Stimulated activated CD4-positive, alpha-beta T cell treated with anti-CD3 and anti-CD28 coated beads, Interleukin-4, amount 100 ng/mL, for 48 hours (primary cell): ENCODE results near the gene REXO1.

Experiments
- DNase-seq, 2 donors: peaks; one replicate each; pipeline ENCODE4 v3.0.0-alpha.2; 2020; ENCODE audit warnings: low read depth in 2 of 2

REXO1 gene

DNA sequence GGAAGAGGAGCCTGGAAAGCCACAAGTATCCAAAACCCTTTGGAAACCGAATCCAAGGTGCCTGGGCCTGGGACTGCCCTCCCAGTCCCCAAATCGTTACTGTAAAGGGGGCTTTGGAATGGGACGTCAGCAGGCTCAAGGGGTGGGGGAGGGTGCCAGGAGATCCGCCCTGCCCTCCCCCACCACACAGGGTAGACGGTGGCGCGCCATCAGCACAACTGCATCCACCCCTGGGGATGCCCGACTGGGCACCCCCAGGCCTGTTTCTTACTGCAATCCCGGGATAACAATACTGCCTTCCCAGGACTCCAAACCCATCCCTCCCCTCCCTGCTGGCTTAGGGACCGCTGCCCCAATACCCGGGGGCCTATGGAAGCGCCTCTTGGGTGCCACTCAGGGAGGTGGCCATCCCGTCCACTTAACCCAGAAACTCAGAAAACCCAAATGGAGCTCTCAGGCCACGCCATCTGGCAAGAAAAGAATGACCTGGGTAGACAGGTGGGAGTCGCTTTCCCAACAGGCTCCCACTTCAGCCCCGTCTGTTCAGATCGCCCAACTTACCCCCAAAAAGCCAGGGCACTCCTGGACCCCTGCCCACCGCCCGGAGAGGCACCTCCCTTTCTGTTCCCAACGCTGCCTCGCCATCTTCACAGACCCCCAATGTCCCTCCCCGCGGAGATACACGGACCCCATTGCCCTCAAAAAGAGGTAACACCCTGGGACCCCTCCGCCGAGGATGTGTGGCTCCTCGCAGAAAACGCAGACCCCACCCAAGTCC lies 12.7 kb upstream of the REXO1 start:
- no peak for DNase-seq

DNA sequence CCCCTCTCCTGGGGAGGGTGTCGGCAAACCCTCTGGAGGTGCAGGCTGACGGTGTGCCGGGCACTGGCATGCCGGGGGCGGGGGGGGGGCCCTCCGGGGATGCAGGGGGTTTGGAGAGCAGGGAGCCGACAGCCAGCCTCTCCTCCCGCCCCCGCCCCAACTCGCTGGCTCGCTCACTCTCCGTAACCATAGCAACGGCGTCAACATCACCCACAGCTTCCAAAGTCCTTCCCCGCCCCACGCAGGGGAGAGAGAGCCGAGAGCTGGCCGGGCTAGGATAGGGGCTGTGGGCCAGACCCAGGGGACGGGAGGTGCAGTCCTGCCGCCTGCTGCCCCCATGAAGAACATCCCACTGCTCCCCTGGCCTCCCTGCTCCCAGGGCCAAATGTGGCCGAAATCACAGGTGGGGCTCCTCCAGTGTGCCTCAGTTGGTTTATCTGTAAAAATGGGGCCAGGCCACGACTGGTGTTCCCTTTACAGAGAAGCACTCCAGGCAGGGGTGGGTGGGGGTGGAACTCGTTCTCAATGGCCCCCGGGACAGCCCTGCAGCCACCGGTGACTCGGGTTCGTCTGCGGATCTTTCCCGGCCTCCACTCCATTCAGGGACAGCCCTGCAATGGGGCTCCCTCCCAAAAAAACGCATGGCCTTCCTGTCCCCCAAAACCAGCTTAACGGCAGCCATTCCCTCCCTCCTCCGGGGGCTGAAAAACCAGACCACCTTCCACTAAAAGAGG lies 11.9 kb upstream of the REXO1 start:
- peak in 1 of 2 donors; percentile 60 for DNase-seq

DNA sequence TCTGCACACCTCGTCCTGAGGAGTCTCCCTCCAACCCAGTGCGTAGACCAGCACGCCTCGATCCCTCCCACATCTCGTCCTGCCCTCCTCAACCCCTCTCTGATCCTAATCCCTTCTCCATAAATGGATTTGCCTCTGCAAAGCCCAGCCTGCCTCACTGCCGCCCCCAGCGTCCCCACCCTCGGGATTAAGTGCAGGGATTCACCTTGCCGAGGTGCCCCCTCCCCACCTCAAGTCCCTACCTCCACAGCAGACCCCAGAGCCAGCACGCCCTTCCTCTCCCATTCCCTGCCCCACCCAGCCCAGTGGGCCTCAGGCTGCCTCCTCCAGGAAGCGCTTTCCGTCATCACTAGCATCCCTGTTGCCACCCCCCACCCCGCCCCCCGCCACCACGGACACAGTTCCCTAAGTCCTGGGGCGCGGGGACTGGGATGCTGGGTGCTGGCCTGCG lies 11.1 kb upstream of the REXO1 start:
- DNase-seq: no peak

DNA sequence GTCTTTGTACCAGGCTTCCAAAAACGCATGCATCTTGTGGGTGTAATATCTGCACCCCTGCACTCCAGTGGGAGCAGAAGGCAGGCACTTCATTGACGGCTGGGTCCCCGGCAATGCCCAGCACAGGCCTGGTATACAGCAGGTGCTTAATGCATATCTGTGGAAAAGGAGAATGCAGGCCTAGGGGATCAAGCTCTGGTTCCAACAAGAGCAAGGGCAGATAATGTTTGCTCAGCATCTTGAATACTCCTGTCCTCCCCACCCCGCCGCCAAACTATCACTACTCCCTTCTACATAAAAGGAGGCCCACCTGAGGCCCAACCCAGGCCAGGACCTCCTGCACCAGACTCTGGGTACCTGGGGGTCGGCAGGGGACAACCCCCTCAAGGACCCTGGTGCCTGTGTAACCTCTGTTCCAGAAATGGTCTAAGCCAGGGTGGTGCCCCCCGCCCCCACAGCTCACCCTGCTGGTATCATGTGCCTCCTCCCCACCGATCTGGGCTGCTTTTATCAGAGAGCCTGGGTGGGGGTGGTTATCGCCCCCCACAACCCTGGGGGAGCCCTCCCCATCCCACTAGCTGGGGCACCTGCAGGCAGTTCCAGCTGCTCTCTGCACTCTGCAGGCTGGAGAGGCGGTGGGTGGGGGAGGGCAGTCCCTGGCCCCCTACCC lies 10.3 kb upstream of the REXO1 start:
- DNase-seq: no peak

DNA sequence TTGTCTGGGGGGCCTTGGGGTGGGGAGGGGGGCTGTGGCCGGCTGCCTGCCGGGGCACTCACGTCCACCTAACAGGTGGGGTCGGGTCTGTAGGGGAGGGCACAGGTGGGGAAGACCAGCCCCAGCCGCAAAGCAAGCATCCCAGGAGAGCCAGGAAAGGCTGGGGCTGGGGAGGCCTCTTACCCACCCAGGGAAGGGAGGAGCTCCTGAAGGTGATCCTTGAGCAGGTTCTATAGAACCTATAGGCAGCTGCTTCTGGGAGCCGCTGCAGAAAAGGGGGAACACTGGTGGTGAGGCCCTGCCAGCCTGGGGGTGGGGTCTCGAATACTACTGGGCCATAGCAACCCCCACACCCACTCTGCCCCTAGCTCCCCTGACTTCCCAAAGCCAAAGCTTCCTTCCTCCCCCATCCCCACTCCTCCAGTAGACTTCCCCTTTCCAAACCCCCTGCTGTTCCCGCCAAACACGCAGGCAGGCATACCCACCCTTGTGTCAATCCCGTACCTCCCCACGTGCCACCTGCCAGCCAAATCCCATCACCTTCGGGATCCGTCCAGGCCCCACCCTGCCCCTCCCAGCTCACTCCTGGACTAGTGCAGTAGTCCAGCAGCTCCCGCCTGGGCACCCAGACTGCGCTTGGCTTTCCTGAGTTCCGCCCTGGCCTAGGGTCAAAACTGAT lies 9.5 kb upstream of the REXO1 start:
- DNase-seq: no peak

DNA sequence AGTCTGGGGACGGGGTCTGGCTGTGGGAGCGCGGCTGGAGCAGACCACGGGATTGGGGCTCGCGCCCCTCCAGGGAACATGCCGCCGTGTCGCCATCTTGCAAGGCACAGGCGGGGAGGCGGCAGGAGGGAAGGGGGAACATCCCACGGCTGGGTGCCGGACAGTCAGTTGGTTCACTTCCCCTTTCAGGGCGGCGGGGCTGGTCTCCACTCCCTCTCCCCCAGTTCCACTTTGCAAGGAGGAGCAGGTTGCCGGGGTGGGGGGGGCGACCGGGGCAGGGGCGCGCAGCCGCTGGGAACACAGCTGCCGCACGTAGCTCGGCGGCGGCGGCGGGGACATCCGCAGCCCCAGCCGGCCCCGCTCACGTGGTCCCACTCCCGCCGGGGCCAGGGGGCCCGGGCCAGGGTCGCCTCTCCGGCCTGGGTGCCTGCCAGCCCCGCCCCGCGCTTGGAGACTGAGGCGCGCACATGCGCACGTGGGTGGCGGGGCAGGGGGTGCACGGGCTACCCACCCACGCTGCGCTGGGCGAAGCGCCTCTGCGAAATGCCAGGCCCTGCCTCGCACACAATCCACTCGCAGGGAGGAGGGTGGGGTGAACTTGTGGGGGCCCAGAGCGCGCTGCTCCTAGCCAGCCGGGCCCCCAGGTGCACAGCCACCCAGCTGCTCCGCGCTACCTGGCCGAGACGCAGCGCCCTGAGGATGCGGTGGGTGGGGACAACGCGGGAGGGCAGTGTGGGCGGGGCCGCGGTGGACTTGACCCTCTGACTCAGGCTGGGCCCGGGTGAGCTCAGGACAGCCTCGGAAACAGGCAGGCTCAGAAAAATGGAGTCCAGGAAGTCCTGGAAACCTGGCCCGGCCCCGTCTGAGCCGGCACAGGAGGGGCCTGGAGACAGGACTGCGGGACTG lies 8.7 kb upstream of the REXO1 start:
- peak in 1 of 2 donors; percentile 49 for DNase-seq

DNA sequence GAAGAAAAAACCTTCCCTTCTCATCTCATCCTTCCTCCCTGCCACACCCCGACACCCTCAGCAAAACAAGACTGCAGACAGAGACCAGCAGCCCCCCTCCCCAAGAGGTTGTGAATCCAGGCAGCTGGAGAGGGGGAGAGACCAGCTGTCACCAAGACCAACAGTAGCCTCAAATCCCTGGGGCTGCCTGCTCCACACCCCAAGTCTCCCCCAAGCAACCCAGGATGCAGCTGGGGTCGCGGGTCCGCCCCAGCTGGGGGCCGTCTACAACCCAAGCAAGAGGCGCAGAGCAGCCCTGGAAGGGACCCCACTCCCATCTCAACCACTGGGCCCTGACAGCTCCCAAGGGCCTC lies 8.0 kb upstream of the REXO1 start:
- no peak for DNase-seq

DNA sequence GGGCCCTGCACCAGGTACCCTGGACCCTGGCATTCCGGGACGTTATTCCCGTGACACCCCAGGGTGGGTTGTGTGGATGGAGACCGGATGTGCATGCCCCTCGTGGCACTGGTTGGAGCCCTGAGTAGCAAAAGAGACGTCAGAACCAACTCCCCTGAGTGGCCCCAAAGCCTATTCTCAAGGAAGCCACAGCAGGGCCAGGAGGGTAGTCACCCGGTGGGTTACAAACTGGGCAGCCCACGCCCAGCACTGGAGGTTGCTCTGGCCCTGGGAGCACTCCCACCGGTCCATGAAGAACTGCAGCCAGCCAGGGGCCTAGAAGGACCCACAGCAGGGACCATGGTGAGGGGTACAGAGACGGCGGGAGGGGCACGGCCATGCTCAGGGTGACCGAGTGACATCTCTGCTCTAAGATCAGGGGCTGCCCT lies 7.6 kb upstream of the REXO1 start:
- no peak for DNase-seq

DNA sequence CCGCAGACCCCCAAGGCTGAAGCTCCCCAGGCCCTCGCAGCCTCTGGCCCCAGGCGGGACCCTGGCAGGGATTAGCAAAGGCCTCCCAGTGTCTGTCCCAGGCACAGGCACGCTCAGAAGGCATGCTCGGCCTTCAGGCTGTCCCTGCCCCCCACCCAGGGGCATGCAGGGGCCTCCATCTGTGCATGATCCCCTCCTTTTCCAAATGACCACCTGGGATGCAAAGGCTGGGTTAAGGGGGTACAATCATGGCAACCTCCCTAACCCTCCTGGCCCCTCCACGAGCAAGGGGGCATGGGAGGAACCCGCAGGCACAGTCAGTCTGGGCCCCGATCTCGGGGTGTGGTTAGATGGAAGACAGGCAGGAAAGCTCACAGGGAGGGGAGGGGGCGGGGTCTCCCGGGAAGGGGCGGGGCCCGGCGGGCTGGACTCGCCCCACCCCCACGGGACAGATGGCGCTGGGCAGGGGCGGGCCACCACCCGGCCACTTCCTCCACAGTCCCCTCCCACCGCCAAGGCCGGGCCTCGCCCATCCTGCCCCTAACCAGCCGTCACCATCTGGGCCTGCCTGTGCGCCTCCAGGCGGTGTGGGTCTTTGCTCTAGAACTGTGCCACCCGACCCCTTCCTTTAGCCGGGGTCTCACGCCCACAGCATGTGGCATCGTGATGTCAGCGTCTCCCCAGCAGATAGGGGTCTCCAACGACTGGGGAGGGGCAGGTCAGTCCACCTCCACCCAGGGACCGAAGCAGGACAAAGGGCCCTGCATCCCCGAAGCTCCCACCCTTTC lies 7.0 kb upstream of the REXO1 start:
- peak; percentile 83 to 84 for DNase-seq

DNA sequence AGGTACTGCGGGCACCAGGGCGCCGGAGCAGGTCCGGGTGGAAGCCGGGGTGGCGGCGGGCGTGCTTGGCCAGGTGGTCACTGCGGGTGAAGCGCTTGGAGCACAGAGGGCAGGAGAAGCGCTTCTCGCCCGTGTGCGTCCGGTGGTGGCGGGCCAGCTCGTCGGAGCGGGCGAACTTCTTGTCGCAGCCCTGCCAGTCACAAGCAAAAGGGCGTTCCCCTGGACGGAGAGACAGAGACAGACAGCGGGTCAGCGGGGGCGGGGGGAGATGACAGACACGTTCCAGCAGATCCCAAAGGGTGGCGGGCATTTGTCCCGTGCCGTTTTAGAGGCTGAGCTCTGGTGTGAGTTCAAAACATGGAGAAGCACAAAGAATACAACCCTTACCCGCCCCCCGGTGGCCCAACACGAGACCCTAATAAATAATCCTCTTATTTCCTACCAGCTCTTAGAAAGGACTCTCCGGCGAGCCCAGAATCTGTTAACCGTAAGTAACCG lies 6.3 kb upstream of the REXO1 start:
- no peak for DNase-seq

DNA sequence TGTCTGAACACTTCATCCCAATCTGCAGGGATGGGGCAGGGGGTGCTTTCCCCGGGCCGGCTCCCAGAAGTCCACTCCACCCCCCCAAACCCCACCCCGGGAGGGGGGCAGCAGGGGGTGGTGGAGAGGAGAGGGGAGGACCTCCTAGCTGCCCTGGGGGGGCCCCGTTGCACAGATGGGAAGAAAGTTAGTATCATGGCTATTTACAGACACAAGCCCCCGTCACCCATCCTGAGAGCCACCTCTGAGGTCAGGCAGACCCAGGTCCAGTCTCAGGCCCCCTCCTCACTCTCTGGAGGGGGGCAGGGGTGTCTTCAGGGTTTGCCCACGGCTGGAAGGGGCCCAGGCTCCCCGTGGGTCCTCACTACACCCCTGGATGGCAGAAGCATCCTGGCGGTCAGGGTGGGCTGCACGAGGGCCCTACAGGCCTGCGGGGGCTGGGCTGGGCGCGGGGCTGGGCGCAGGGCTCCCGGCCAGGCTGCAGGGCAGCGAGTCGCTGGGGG lies 5.8 kb upstream of the REXO1 start:
- no peak for DNase-seq

DNA sequence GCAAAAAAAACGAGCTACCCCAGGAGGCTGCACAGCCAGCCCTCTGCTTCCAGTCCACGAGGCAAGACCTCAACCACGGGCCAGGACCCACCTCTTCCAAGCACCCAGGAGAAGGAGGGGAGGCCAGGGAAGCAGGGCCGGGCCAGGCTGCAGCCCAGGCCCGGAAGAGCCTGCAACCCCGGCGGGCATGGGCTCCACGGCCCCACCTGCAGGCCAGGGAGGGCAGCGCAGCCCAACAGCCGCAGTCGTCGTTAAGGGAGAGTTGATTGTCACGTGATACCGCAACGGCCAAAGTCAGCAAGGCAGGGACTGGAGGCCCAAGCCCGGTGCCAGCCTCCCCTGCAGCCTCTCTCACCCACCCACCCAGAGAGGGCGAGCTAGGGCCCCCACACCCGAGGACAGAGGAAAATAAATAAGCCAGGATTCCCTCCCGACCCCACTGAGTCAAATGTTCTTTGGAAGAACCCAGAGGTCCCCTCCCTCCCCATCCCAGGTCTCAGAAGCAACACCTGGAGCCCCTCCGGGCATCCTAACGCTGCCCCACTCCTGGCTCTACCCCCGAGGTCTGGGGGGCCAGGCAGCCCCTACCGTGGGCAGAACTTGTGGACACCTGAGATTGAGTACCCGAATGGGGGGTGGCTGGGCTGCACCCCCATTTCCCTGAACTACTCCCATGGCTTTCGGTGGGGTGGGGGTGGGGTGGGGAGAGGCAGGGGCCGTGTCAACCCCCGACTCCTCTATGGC lies 5.2 kb upstream of the REXO1 start:
- DNase-seq: peak; percentile 76 to 85

DNA sequence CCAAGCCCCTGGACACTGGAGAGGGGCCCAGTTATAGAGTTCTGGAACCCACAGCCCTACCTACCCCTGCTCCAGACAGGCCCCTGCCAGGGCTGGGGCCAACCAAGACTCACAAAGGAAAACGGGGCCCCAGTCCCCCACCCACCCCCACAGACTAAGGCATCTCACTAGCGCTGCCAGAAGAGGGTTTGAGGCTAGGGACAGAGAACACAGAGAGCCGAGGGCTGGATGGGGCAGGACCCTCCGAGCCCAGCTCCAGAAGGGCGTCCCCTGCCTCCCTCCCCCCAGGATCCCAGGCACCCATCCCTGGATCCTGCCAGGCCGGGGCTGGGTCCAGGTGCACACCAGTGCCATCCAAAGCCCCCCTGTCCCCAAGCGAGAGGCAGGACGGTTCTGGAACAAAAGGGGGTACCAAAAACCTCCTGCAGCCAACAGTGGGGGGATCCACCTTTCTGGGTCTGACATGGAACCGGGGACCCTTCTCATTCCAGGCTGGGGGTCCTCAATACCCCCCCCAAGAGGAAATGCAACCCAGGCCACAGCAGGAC lies 4.4 kb upstream of the REXO1 start:
- DNase-seq: no peak

DNA sequence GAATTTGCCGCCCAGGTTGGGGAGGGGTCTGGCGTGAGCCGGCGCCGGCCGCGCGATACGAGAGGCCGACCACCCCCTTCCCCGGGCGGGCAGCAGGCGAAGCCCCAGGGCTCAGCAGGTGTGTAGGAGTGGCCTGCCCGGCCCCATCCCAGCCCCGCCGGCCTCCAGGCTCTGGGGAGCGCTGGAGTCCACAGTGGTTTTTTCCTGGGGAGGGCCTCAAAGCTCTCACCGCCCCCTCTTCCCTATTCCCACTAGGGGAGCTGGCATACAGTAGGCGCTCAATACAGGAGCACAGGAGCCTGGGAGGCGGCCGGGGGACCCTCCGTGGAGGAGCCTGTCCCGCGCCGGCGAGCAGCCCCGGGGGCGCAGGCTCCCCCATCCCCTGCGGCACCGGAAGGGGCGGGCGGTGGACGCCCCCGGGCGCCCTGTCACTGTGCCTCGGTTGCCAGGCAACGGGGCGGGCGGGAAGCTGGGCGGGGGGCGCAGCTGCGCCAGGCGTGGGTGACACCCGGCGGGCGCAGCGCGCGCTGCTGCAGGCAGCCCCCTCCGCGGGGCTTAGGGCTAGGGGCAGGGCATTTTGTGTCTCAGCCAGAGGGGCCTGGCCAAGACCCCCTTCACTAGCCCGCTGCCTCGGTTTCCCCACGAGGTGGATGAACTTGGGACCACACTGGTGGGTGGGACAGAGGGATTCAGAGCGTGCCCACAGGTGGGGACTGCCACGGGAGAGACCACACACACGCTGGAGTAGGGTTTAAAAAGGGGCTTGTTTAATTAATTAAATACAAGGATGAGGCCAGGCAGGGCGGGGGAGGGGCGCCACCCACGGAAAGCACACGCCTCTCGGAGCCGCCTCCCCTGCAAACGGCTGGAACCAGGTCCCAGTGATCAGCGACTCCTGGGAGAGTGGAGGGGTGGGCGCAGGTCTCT lies 3.6 kb upstream of the REXO1 start:
- no peak for DNase-seq

DNA sequence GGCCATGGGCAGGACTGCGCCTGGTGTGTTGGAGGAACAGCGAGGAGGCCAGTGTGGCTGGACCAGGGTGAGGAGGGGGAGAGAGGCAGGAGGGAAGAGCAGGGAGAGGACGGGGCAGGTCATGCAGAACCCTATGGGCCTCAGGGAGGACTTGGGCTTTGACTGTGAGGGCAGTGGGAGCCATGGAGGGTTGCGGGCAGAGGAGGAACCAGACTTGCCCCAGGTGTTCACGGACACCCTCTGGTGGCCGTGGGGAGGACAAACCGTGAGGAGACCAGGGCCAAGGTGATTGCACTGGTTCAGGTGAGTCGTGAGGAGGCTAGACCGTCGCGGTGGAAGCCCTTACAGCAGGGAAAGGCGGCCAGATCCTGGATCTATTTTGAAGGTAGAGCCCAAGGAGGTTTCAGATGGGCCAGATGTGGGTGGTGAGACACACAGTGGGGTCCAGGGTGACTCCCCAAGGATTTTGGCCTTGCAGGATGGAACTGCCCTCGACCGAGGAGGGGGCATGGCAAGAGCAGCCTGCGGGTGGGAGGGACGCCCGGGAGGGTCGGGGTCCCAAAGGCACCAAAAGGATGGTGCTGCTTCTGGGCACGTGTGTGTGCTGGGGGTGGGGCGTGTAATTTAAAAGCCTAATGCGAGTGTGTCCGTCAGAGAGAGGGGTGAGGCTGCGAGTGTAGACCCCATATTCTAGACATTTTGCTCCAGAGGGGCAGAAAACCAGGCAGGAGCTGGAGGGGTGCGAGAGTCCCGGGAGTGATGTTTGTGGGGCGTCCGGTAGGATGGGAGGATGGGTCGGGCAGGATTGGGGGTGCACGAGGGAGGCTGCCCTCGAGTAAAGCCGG lies 2.7 kb upstream of the REXO1 start:
- DNase-seq: no peak

DNA sequence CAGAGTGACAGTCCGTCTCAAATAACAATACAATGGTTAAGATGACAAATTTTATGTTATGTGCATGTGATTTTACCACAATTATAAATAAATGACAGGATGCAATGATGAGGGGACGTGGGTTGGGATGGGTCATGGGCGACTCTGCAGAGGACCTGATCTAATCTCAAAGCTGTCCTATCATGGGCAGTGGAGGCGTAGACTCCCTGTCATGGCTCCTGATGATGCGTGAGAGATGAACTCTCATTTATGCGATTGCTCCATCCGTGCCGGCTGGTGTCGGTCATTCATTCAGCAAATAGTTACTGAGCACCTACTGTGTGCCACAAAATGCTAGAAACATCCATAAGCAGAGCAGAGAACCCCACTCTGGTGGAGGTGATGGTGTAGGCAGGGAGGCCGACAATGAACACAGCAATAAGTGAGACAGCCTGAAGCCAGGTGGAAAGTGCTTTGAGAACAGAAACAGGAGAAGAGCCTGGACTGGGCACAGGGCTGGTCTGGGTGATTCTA lies 1.7 kb upstream of the REXO1 start:
- no peak for DNase-seq

DNA sequence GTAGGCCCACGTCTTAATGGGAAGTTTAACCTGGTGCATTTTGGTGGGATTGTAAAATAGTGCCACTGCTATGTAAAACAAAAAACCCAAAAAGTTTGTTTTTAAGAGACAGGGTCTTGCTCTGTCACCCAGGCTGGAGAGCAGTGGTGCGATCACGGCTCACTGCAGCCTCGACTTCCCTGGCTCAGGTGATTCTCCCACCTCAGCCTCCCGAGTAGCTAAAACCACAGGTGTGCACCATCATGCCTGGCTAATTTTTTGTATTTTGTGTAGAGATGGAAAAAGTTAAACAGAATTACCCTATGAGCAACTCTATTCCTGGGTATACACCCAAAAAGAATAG lies 820 bp upstream of the REXO1 start:
- no peak for DNase-seq
